WTC11 (cell line): ENCODE measurements around the gene CETP. TPM values are rescaled to one million over a fixed set of nuclear protein-coding genes. Genes with fewer than 3 reads are reported as not detected.

Experiments
- ATAC-seq: fragments of 200-7000 bp; cut with Tn5 transposase; 2 replicates; pipeline ENCODE4 v1.10.0; 2021; ENCODE audit warnings: mild to moderate bottlenecking, moderate library complexity
- CTCF ChIA-PET: fragments of 300-600 bp; sonication (Branson Sonifier 250); formaldehyde crosslinking; loops from one replicate; lab custom pipeline; 2021; ENCODE audit warnings: antibody characterized with exemption; lab: Charles Lee
- POLR2A ChIA-PET: fragments of 350-600 bp; sonication (Branson Sonifier 250); formaldehyde crosslinking; loops from one replicate; lab custom pipeline; 2021; ENCODE audit warnings: antibody characterized with exemption; lab: Charles Lee
- DNase-seq: peaks from one replicate; pipeline ENCODE4 v3.0.0; 2021; ENCODE audit warnings: low spot score
- H3K27ac Mint-ChIP-seq: 2 replicates; pipeline ENCODE4 v1.8.0; 2021; ENCODE audit warnings: mixed read lengths
- H3K27me3 Mint-ChIP-seq: 2 replicates; pipeline ENCODE4 v1.8.0; 2021; ENCODE audit warnings: low read depth, mild to moderate bottlenecking, moderate library complexity, mixed read lengths
- H3K36me3 Mint-ChIP-seq: 2 replicates; pipeline ENCODE4 v1.8.0; 2021; ENCODE audit warnings: mixed read lengths
- H3K4me1 Mint-ChIP-seq: 2 replicates; pipeline ENCODE4 v1.8.0; 2022; ENCODE audit warnings: mixed read lengths
- H3K4me3 Mint-ChIP-seq: 2 replicates; pipeline ENCODE4 v1.8.0; 2021; ENCODE audit warnings: mild to moderate bottlenecking, moderate library complexity, mixed read lengths
- H3K9me3 Mint-ChIP-seq: 2 replicates; pipeline ENCODE4 v1.8.0; 2021; ENCODE audit warnings: mixed read lengths
- ATF1 ChIP-seq: sonication (generic); formaldehyde crosslinking; IDR thresholded peaks from 2 replicates; pipeline ENCODE4 v1.8.1; 2023; ENCODE audit warnings: mild to moderate bottlenecking, moderate library complexity, missing genetic modification reagents
- ATF6 ChIP-seq: sonication (generic); formaldehyde crosslinking; IDR thresholded peaks from 2 replicates; pipeline ENCODE4 v1.8.1; 2023; ENCODE audit warnings: mild to moderate bottlenecking, missing genetic modification reagents
- CDX4 ChIP-seq: fragments of 250-450 bp; sonication (Bioruptor Pico); IDR thresholded peaks from 2 replicates; pipeline ENCODE4 v1.9.0; 2021; ENCODE audit warnings: moderate library complexity, mild to moderate bottlenecking, inconsistent platforms, borderline replicate concordance
- CREB1 ChIP-seq: sonication (generic); formaldehyde crosslinking; IDR thresholded peaks from 2 replicates; pipeline ENCODE4 v1.8.0; 2023; ENCODE audit warnings: mild to moderate bottlenecking, missing genetic modification reagents
- CREM ChIP-seq: sonication (generic); formaldehyde crosslinking; IDR thresholded peaks from 2 replicates; pipeline ENCODE4 v1.8.1; 2022; ENCODE audit warnings: mild to moderate bottlenecking, missing genetic modification reagents, moderate library complexity
- ESRRA ChIP-seq: sonication (generic); formaldehyde crosslinking; IDR thresholded peaks from 2 replicates; pipeline ENCODE4 v1.8.1; 2022; ENCODE audit warnings: mild to moderate bottlenecking, missing genetic modification reagents, borderline replicate concordance
- FOXJ3 ChIP-seq: sonication (generic); formaldehyde crosslinking; IDR thresholded peaks from 2 replicates; pipeline ENCODE4 v1.9.0; 2021; ENCODE audit warnings: missing genetic modification reagents, mild to moderate bottlenecking, borderline replicate concordance
- FOXP1 ChIP-seq: sonication (generic); formaldehyde crosslinking; IDR thresholded peaks from 2 replicates; pipeline ENCODE4 v1.8.0; 2022; ENCODE audit warnings: missing genetic modification reagents, mild to moderate bottlenecking, moderate library complexity, borderline replicate concordance
- GABPB1 ChIP-seq: sonication (generic); formaldehyde crosslinking; IDR thresholded peaks from 2 replicates; pipeline ENCODE4 v1.8.1; 2023; ENCODE audit warnings: mild to moderate bottlenecking, missing genetic modification reagents
- NFATC4 ChIP-seq: fragments of 250-450 bp; sonication (Bioruptor Pico); IDR thresholded peaks from 2 replicates; pipeline ENCODE4 v1.9.0; 2021; ENCODE audit warnings: mild to moderate bottlenecking
- SMAD3 ChIP-seq: sonication (generic); formaldehyde crosslinking; IDR thresholded peaks from 2 replicates; pipeline ENCODE4 v1.8.0; 2022; ENCODE audit warnings: missing genetic modification reagents, mild to moderate bottlenecking, borderline replicate concordance
- TP53 ChIP-seq: sonication (generic); formaldehyde crosslinking; IDR thresholded peaks from 2 replicates; pipeline ENCODE4 v1.8.1; 2023; ENCODE audit warnings: mild to moderate bottlenecking, missing genetic modification reagents
- ZNF232 ChIP-seq: sonication (generic); formaldehyde crosslinking; IDR thresholded peaks from 2 replicates; pipeline ENCODE4 v1.8.0; 2022; ENCODE audit warnings: mild to moderate bottlenecking, missing genetic modification reagents
- total RNA-seq: library from RNA; stranded (reverse); gene quantifications from 3 replicates; pipeline ENCODE4 v1.2.3, GENCODE V29; 2021
- TF ChIP-seq, protein P1 (sequence below): sonication (generic); formaldehyde crosslinking; IDR thresholded peaks from 2 replicates; pipeline ENCODE4 v1.8.0; 2023; ENCODE audit warnings: missing genetic modification reagents
- TF ChIP-seq, protein P2 (sequence below): sonication (generic); formaldehyde crosslinking; IDR thresholded peaks from 2 replicates; pipeline ENCODE4 v1.8.1; 2022; ENCODE audit warnings: missing genetic modification reagents, borderline replicate concordance
- TF ChIP-seq, protein P3 (sequence below): sonication (generic); formaldehyde crosslinking; conservative IDR thresholded peaks from 2 replicates; pipeline ENCODE4 v1.8.1; 2022; ENCODE audit warnings: mild to moderate bottlenecking, missing genetic modification reagents
- TF ChIP-seq, protein P4 (sequence below): sonication (generic); formaldehyde crosslinking; IDR thresholded peaks from 2 replicates; pipeline ENCODE4 v1.8.1; 2022; ENCODE audit warnings: mild to moderate bottlenecking, moderate library complexity, missing genetic modification reagents

The CETP gene
- total RNA-seq, 1 experiment from 2014 or later, result not detected

- DNase-seq (no peak), ATAC-seq (no peak)
- TF ChIP-seq FOXP1 (CRISPR knock-in tag) (no peak), TP53 (no peak)
- TF ChIP-seq, protein P1, sequence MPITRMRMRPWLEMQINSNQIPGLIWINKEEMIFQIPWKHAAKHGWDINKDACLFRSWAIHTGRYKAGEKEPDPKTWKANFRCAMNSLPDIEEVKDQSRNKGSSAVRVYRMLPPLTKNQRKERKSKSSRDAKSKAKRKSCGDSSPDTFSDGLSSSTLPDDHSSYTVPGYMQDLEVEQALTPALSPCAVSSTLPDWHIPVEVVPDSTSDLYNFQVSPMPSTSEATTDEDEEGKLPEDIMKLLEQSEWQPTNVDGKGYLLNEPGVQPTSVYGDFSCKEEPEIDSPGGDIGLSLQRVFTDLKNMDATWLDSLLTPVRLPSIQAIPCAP (CRISPR knock-in tag), result no peak
- Mint-ChIP-seq H3K4me1 (peaks cover 19% of the 10 kb centered on the region), H3K27me3 (peaks cover 47% of the 10 kb centered on the region), H3K4me3 (no peak overlapping the region), H3K9me3 (no peaks in the 10 kb centered on the region), H3K36me3 (no peaks in the 10 kb centered on the region), H3K27ac (no peak overlapping the region)
- CTCF ChIA-PET, result no interaction called here
- POLR2A ChIA-PET, result no interaction called here
These were observed 31.5 kb downstream of the CETP start for GRCh38 chr16:56993204-56993603.

- no peak for DNase-seq
- Mint-ChIP-seq H3K4me3 (no peak overlapping the region), H3K27ac (no peak overlapping the region), H3K27me3 (peaks cover 36% of the 10 kb centered on the region), H3K36me3 (no peaks in the 10 kb centered on the region), H3K4me1 (peaks cover 15% of the 10 kb centered on the region), H3K9me3 (no peaks in the 10 kb centered on the region)
- ChIA-PET POLR2A (no interaction called here), CTCF (interaction anchor here (1.4 kb wide), 1 partner anchor 30 kb away, joined by 3 read pairs; no protein-coding TSS in a partner anchor)
- TF ChIP-seq ATF6 (CRISPR knock-in tag) (no peak), GABPB1 (CRISPR knock-in tag) (no peak), CDX4 (CRISPR knock-in tag) (no peak), CREB1 (CRISPR knock-in tag) (no peak), ATF1 (CRISPR knock-in tag) (no peak), NFATC4 (no peak), FOXJ3 (CRISPR knock-in tag) (no peak), ESRRA (no peak), SMAD3 (CRISPR knock-in tag) (no peak), CREM (no peak), ZNF232 (no peak)
- TF ChIP-seq, protein P2, sequence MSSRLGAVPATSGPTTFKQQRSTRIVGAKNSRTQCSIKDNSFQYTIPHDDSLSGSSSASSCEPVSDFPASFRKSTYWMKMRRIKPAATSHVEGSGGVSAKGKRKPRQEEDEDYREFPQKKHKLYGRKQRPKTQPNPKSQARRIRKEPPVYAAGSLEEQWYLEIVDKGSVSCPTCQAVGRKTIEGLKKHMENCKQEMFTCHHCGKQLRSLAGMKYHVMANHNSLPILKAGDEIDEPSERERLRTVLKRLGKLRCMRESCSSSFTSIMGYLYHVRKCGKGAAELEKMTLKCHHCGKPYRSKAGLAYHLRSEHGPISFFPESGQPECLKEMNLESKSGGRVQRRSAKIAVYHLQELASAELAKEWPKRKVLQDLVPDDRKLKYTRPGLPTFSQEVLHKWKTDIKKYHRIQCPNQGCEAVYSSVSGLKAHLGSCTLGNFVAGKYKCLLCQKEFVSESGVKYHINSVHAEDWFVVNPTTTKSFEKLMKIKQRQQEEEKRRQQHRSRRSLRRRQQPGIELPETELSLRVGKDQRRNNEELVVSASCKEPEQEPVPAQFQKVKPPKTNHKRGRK (CRISPR knock-in tag), result no peak
- TF ChIP-seq, protein P3, sequence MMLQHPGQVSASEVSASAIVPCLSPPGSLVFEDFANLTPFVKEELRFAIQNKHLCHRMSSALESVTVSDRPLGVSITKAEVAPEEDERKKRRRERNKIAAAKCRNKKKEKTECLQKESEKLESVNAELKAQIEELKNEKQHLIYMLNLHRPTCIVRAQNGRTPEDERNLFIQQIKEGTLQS (CRISPR knock-in tag), result no peak
- TF ChIP-seq, protein P4, sequence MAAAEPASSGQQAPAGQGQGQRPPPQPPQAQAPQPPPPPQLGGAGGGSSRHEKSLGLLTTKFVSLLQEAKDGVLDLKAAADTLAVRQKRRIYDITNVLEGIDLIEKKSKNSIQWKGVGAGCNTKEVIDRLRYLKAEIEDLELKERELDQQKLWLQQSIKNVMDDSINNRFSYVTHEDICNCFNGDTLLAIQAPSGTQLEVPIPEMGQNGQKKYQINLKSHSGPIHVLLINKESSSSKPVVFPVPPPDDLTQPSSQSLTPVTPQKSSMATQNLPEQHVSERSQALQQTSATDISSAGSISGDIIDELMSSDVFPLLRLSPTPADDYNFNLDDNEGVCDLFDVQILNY (CRISPR knock-in tag), result no peak
- ATAC-seq, result no peak
These were observed 32.6 kb downstream of the CETP start for GRCh38 chr16:56994311-56994710.
